GM23248 (cell line): Measurements from ENCODE around the gene PRSS53. TPM values are rescaled to one million over a fixed set of nuclear protein-coding genes. Genes with fewer than 3 reads are reported as not detected.

Source experiments
- DNase-seq: peaks from one replicate; pipeline ENCODE4 v3.0.0-alpha.2; 2015
- H2AFZ ChIP-seq: fragments of 200-600 bp; sonication (generic); 2 replicates; pipeline ENCODE4 v1.6.1; 2016; ENCODE audit warnings: antibody characterized with exemption
- H3F3A ChIP-seq: fragments of 200-600 bp; sonication (generic); 2 replicates; pipeline ENCODE4 v1.6.1; 2016; ENCODE audit warnings: mild to moderate bottlenecking, antibody characterized with exemption, mixed run types; ENCODE audit not compliant: insufficient read depth
- H3K27ac ChIP-seq: fragments of 200-600 bp; sonication (generic); 2 replicates; pipeline ENCODE4 v1.5.1; 2016; ENCODE audit warnings: mild to moderate bottlenecking
- H3K27me3 ChIP-seq: fragments of 200-600 bp; sonication (generic); replicated peaks from 2 replicates; pipeline ENCODE4 v1.6.1; 2016; ENCODE audit warnings: mild to moderate bottlenecking; ENCODE audit not compliant: insufficient read depth
- H3K36me3 ChIP-seq: fragments of 200-600 bp; sonication (generic); 2 replicates; pipeline ENCODE4 v1.6.1; 2016; ENCODE audit warnings: low read depth, mild to moderate bottlenecking
- H3K4me1 ChIP-seq: fragments of 200-600 bp; sonication (generic); 2 replicates; pipeline ENCODE4 v1.6.1; 2016; ENCODE audit warnings: mild to moderate bottlenecking; ENCODE audit not compliant: insufficient read depth
- H3K4me2 ChIP-seq: fragments of 200-600 bp; sonication (generic); one replicate; pipeline ENCODE4 v1.6.1; 2016; ENCODE audit warnings: mild to moderate bottlenecking; ENCODE audit not compliant: unreplicated experiment
- H3K4me3 ChIP-seq: fragments of 200-600 bp; sonication (generic); 2 replicates; pipeline ENCODE4 v1.5.1; 2016; ENCODE audit warnings: mild to moderate bottlenecking
- H3K79me2 ChIP-seq: fragments of 200-600 bp; sonication (generic); 2 replicates; pipeline ENCODE4 v1.6.1; 2016; ENCODE audit warnings: mild to moderate bottlenecking; ENCODE audit not compliant: insufficient read depth
- H3K9ac ChIP-seq: fragments of 200-600 bp; sonication (generic); 2 replicates; pipeline ENCODE4 v1.6.1; 2016; ENCODE audit warnings: mild to moderate bottlenecking
- H3K9me2 ChIP-seq: fragments of 200-600 bp; sonication (generic); 2 replicates; pipeline ENCODE4 v1.6.1; 2016; ENCODE audit warnings: mixed run types, mild to moderate bottlenecking, moderate library complexity; ENCODE audit not compliant: insufficient read depth
- H3K9me3 ChIP-seq: fragments of 200-600 bp; sonication (generic); one replicate; pipeline ENCODE4 v1.6.1; 2017; ENCODE audit warnings: low read depth
- H4K20me1 ChIP-seq: fragments of 200-600 bp; sonication (generic); 2 replicates; pipeline ENCODE4 v1.6.0; 2016; ENCODE audit not compliant: insufficient read depth
- EZH2 ChIP-seq: fragments of 200-600 bp; sonication (generic); IDR thresholded peaks from 2 replicates; pipeline ENCODE4 v1.6.1; 2018; ENCODE audit warnings: antibody characterized with exemption, mild to moderate bottlenecking; ENCODE audit not compliant: insufficient read depth, poor library complexity, severe bottlenecking
- EZH2phosphoT487 ChIP-seq: fragments of 200-600 bp; sonication (generic); IDR thresholded peaks from 2 replicates; pipeline ENCODE4 v1.6.1; 2018; ENCODE audit warnings: antibody characterized with exemption, moderate library complexity, mild to moderate bottlenecking, low read depth; ENCODE audit not compliant: insufficient read depth
- WGBS, 2 experiments: methylation state at CpG; one replicate each; pipeline ENCODE4 v1.1.6; 2015 to 2017; ENCODE audit warnings: low lambda C conversion rate in 2 of 2, low coverage in 1 of 2; ENCODE audit errors: missing lambda C conversion rate in 2 of 2; 5-methylcytosine and 5-hydroxymethylcytosine counted together
- in situ Hi-C: fragments of 300-500 bp; cut with MboI; formaldehyde crosslinking; loops from 2 replicates; pipeline ENCODE4 v1.15.0; 2020
- polyA plus RNA-seq: library from polyadenylated mRNA; unstranded; fragments of >200 nt; fragmentation: Nextera tagmentation; extraction: Ambion mirVana; gene quantifications from 2 replicates; pipeline ENCODE4 v1.2.1, GENCODE V29; 2016
- total RNA-seq: library from RNA; depleted of rRNA; stranded (reverse); fragments of >200 nt; shearing (Covaris generic); gene quantifications from 2 replicates; pipeline ENCODE4 v1.2.3, GENCODE V29; 2014

The PRSS53 gene
- total and polyA plus RNA-seq, 2 experiments from 2014 or later, result 0.95 to 7.0 TPM

GRCh38 chr16:31073970-31074813 lies 14.6 kb downstream of the PRSS53 start, which contains the start of the genes ZNF646 and ZNF668:
Gene ZNF646, plus strand, starts transcription at chr16:31074422. Its CDS starts 1,903 bp downstream, at chr16:31076325.
Gene ZNF668, minus strand, starts transcription at chr16:31074240. Its CDS starts 9,781 bp downstream, at chr16:31064459.
- TF ChIP-seq EZH2 (no peak), EZH2phosphoT487 (no peak)
- DNase-seq, result peak; percentile 100

GRCh38 chr16:31073142-31073969 lies 15.4 kb downstream of the PRSS53 start:
- WGBS, 2 experiments, result 1 to 2% methylated on average over 51 to 71 of the region's 83 CpGs
- in situ Hi-C loops, result no loop called here
- peak; percentile 96 for DNase-seq

More at GRCh38 chr16:31073970-31074813, 14.6 kb downstream of the PRSS53 start, which contains the start of the genes ZNF646 and ZNF668:
- 1% methylated on average over 48 of the region's 48 CpGs for WGBS, 2 experiments
- Histone ChIP-seq H3K27ac (peak within 1 kb of the TSS; percentile 94), H3K4me1 (peaks cover 18% of the 10 kb centered on the region), H3K27me3 (no peaks in the 10 kb centered on the region), H4K20me1 (no peaks in the 10 kb centered on the region), H3K9me3 (no peaks in the 10 kb centered on the region), H3K4me2 (peak within 1 kb of the TSS; percentile 82), H3K4me3 (peak within 1 kb of the TSS; percentile 93), H3K9me2 (no peaks in the 10 kb centered on the region), H3K36me3 (peaks cover 2% of the 10 kb centered on the region; the same call in 1 of the 2 replicates), H2AFZ (peak within 1 kb of the TSS; percentile 74), H3K9ac (peak within 1 kb of the TSS; percentile 96), H3F3A (peaks cover 19% of the 10 kb centered on the region), H3K79me2 (peaks cover 88% of the 10 kb centered on the region)
- in situ Hi-C loops, result no loop called here

GRCh38 chr16:31072540-31073141 lies 16.1 kb downstream of the PRSS53 start:
- no peak for TF ChIP-seq EZH2
- no peak for TF ChIP-seq EZH2phosphoT487
- Histone ChIP-seq H3K27ac (peak overlapping the region; percentile 94), H3K9me2 (no peaks in the 10 kb centered on the region), H4K20me1 (no peaks in the 10 kb centered on the region), H3K27me3 (no peaks in the 10 kb centered on the region), H3K36me3 (peaks cover 2% of the 10 kb centered on the region; the same call in 1 of the 2 replicates), H3K4me1 (peaks cover 18% of the 10 kb centered on the region), H3K79me2 (peaks cover 88% of the 10 kb centered on the region), H3K4me2 (peak overlapping the region; percentile 82), H3K9me3 (no peaks in the 10 kb centered on the region), H3F3A (peaks cover 19% of the 10 kb centered on the region), H2AFZ (peak overlapping the region; percentile 70), H3K4me3 (peak overlapping the region; percentile 93), H3K9ac (peak overlapping the region; percentile 96)
- 0 to 1% methylated on average over 27 of the region's 27 CpGs for whole genome bisulfite sequencing, 2 experiments
- in situ Hi-C loops, result no loop called here
- DNase-seq, result peak; percentile 72

More at GRCh38 chr16:31073142-31073969, 15.4 kb downstream of the PRSS53 start:
- Histone ChIP-seq H2AFZ (peak overlapping the region; percentile 70), H3K9me2 (no peaks in the 10 kb centered on the region), H3K4me1 (peaks cover 18% of the 10 kb centered on the region), H3F3A (peaks cover 19% of the 10 kb centered on the region), H4K20me1 (no peaks in the 10 kb centered on the region), H3K9me3 (no peaks in the 10 kb centered on the region), H3K27me3 (no peaks in the 10 kb centered on the region), H3K9ac (peak overlapping the region; percentile 96), H3K79me2 (peaks cover 88% of the 10 kb centered on the region), H3K27ac (peak overlapping the region; percentile 94), H3K4me2 (peak overlapping the region; percentile 82), H3K36me3 (peaks cover 2% of the 10 kb centered on the region; the same call in 1 of the 2 replicates), H3K4me3 (peak overlapping the region; percentile 93)
- no peak for TF ChIP-seq EZH2

- Histone ChIP-seq H3K9me3 (no peaks in the 10 kb centered on the region), H3K79me2 (peaks cover 88% of the 10 kb centered on the region), H3K4me1 (peaks cover 18% of the 10 kb centered on the region), H3K36me3 (no peaks in the 10 kb centered on the region), H2AFZ (peak overlapping the region; percentile 70; the same call in 1 of the 2 replicates), H3K4me3 (peak overlapping the region; percentile 93), H3K27ac (peak overlapping the region; percentile 94), H3K9ac (peak overlapping the region; percentile 96), H3K9me2 (no peaks in the 10 kb centered on the region), H3K4me2 (peak overlapping the region; percentile 82), H3K27me3 (no peaks in the 10 kb centered on the region), H4K20me1 (no peaks in the 10 kb centered on the region), H3F3A (peaks cover 19% of the 10 kb centered on the region)
- in situ Hi-C loops, result no loop called here
- DNase-seq, result peak; percentile 90
- TF ChIP-seq EZH2, result no peak
- TF ChIP-seq EZH2phosphoT487, result no peak
- WGBS, 2 experiments, result 3% methylated on average over 4 of the region's 4 CpGs
Measured at GRCh38 chr16:31071861-31072260, 16.9 kb downstream of the PRSS53 start.
